DOHH2 (cell line): ENCODE measurements around the gene PARP9.

ENCODE experiments used
- H3F3A ChIP-seq: fragments of 200-600 bp; sonication (generic), shearing (Covaris generic); 2 replicates; pipeline ENCODE4 v1.6.0; 2016; ENCODE audit warnings: antibody characterized with exemption, mild to moderate bottlenecking; ENCODE audit not compliant: control insufficient read depth, insufficient read depth
- H3K27ac ChIP-seq: fragments of 200-600 bp; sonication (generic); 2 replicates; pipeline ENCODE4 v1.5.1; 2014; ENCODE audit warnings: low read depth, mild to moderate bottlenecking, low read length, moderate library complexity
- H3K27me3 ChIP-seq: fragments of 200-600 bp; sonication (generic); 2 replicates; pipeline ENCODE4 v1.6.1; 2014; ENCODE audit warnings: mild to moderate bottlenecking, low read length, mixed read lengths; ENCODE audit not compliant: control insufficient read depth
- H3K36me3 ChIP-seq: fragments of 200-600 bp; sonication (generic); 2 replicates; pipeline ENCODE4 v1.6.1; 2014; ENCODE audit warnings: mild to moderate bottlenecking, low read length, moderate library complexity, mixed read lengths; ENCODE audit not compliant: control insufficient read depth
- H3K4me1 ChIP-seq: fragments of 200-600 bp; sonication (generic); 2 replicates; pipeline ENCODE4 v1.6.1; 2014; ENCODE audit warnings: mild to moderate bottlenecking, low read length, mixed read lengths; ENCODE audit not compliant: control insufficient read depth
- H3K4me2 ChIP-seq: fragments of 200-600 bp; sonication (generic); 2 replicates; pipeline ENCODE4 v1.6.0; 2014; ENCODE audit warnings: mild to moderate bottlenecking, low read length, moderate library complexity
- H3K4me3 ChIP-seq: fragments of 200-600 bp; sonication (generic); 2 replicates; pipeline ENCODE4 v1.5.1; 2014; ENCODE audit warnings: mild to moderate bottlenecking, low read length, mixed read lengths
- H3K79me2 ChIP-seq: fragments of 200-600 bp; sonication (generic); 2 replicates; pipeline ENCODE4 v1.6.1; 2014; ENCODE audit warnings: mild to moderate bottlenecking, low read length, mixed read lengths; ENCODE audit not compliant: control insufficient read depth
- H3K9me2 ChIP-seq: fragments of 200-600 bp; sonication (generic); replicated peaks from 2 replicates; pipeline ENCODE4 v1.6.1; 2014; ENCODE audit warnings: mild to moderate bottlenecking, low read length, mixed read lengths; ENCODE audit not compliant: control insufficient read depth
- H3K9me3 ChIP-seq: fragments of 200-600 bp; sonication (generic); 2 replicates; pipeline ENCODE4 v1.6.1; 2014; ENCODE audit warnings: antibody characterized with exemption, low read length, mixed read lengths; ENCODE audit not compliant: control insufficient read depth, insufficient read depth
- H4K20me1 ChIP-seq: fragments of 200-600 bp; sonication (generic); 2 replicates; pipeline ENCODE4 v1.6.0; 2014; ENCODE audit warnings: low read depth, mild to moderate bottlenecking, antibody characterized with exemption, low read length, moderate library complexity; ENCODE audit not compliant: control insufficient read depth, insufficient read depth
- EZH2phosphoT487 ChIP-seq: fragments of 200-600 bp; sonication (generic); IDR thresholded peaks from 2 replicates; pipeline ENCODE4 v1.6.1; 2017; ENCODE audit warnings: borderline replicate concordance, mild to moderate bottlenecking, antibody characterized with exemption, low read length, moderate library complexity, mixed read lengths
- TF ChIP-seq, protein P1 (sequence below): fragments of 200-600 bp; sonication (generic); IDR thresholded peaks from one replicate; pipeline ENCODE4 v1.5.1; 2014; ENCODE audit warnings: antibody characterized with exemption, mild to moderate bottlenecking, low read depth, low read length; ENCODE audit not compliant: poor library complexity, severe bottlenecking

The PARP9 gene

GRCh38 chr3:122498152-122498551 is 65.9 kb downstream of the PARP9 start:
- Histone ChIP-seq H3K27ac (no peak overlapping the region), H3K36me3 (peaks cover 40% of the 10 kb centered on the region), H3F3A (no peaks in the 10 kb centered on the region; the same call in 1 of the 2 replicates), H3K27me3 (no peaks in the 10 kb centered on the region), H3K4me3 (no peak overlapping the region), H3K4me2 (no peak overlapping the region), H3K9me2 (no peaks in the 10 kb centered on the region), H3K4me1 (no peaks in the 10 kb centered on the region), H3K79me2 (peaks cover 75% of the 10 kb centered on the region), H3K9me3 (no peaks in the 10 kb centered on the region), H4K20me1 (no peaks in the 10 kb centered on the region; the same call in none of the 2 replicates)
- no peak for TF ChIP-seq EZH2phosphoT487
- TF ChIP-seq, protein P1, sequence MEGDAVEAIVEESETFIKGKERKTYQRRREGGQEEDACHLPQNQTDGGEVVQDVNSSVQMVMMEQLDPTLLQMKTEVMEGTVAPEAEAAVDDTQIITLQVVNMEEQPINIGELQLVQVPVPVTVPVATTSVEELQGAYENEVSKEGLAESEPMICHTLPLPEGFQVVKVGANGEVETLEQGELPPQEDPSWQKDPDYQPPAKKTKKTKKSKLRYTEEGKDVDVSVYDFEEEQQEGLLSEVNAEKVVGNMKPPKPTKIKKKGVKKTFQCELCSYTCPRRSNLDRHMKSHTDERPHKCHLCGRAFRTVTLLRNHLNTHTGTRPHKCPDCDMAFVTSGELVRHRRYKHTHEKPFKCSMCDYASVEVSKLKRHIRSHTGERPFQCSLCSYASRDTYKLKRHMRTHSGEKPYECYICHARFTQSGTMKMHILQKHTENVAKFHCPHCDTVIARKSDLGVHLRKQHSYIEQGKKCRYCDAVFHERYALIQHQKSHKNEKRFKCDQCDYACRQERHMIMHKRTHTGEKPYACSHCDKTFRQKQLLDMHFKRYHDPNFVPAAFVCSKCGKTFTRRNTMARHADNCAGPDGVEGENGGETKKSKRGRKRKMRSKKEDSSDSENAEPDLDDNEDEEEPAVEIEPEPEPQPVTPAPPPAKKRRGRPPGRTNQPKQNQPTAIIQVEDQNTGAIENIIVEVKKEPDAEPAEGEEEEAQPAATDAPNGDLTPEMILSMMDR = no peak

DNA sequence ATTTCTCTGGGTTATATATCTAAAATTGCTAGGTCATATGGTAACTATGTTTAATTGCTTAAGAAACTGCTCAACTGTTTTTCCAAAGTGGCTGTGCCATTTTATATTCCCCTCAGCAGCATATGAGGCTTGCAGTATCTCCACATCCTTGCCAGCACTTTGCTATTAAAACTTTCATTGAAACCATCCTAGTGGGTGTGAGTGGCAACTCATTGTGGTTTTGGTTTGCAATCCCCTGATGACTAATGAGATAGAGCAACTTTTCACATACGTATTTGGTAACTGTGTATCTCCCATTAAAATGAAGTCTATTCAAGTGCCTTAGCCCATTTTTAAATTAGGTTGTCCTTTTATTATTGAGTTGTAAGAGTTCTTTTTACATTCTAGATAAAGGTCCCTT is 66.7 kb downstream of the PARP9 start:
- Histone ChIP-seq H3K79me2 (peaks cover 75% of the 10 kb centered on the region), H3K4me3 (no peak overlapping the region), H3K4me1 (no peaks in the 10 kb centered on the region), H4K20me1 (no peaks in the 10 kb centered on the region; the same call in none of the 2 replicates), H3K9me2 (no peaks in the 10 kb centered on the region), H3K4me2 (no peak overlapping the region), H3K27me3 (no peaks in the 10 kb centered on the region), H3K27ac (no peak overlapping the region), H3K36me3 (peaks cover 47% of the 10 kb centered on the region), H3F3A (no peaks in the 10 kb centered on the region; the same call in 1 of the 2 replicates), H3K9me3 (no peaks in the 10 kb centered on the region)
- no peak for TF ChIP-seq EZH2phosphoT487
- TF ChIP-seq, protein P1 = no peak

GRCh38 chr3:122496508-122496907 is 67.6 kb downstream of the PARP9 start:
- Histone ChIP-seq H3K79me2 (peaks cover 66% of the 10 kb centered on the region), H4K20me1 (no peaks in the 10 kb centered on the region; the same call in none of the 2 replicates), H3K9me3 (no peaks in the 10 kb centered on the region), H3K4me1 (no peaks in the 10 kb centered on the region), H3K27me3 (no peaks in the 10 kb centered on the region), H3K4me3 (no peak overlapping the region), H3F3A (no peaks in the 10 kb centered on the region; the same call in 1 of the 2 replicates), H3K36me3 (peaks cover 49% of the 10 kb centered on the region), H3K27ac (no peak overlapping the region), H3K4me2 (no peak overlapping the region), H3K9me2 (no peaks in the 10 kb centered on the region)
- no peak for TF ChIP-seq EZH2phosphoT487
- TF ChIP-seq, protein P1 = no peak

DNA sequence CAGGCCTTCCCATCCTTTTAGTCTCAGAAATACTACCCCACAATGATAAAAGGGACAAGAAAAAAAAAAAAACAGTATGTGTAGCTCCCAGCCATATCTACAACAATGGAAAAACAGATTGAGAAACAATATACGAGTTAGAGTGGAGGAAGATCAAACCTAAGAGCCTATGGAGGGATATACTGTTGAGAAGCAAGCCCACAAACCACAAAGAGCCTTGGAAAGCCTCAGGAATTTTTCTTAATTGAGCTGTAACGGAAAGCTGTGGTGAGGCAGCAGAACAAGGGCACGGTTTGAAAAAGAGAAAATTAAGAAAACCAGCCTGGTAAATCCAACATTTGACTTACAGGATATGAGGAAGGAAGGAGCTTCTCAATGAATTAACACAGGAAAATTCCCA is 70.8 kb downstream of the PARP9 start:
- no peak overlapping the region for H3K4me3 ChIP-seq
- no peak for TF ChIP-seq EZH2phosphoT487
- no peak overlapping the region for H3K27ac ChIP-seq
- H3K9me3 ChIP-seq = no peaks in the 10 kb centered on the region
- no peaks in the 10 kb centered on the region; the same call in 1 of the 2 replicates for H3F3A ChIP-seq
- no peaks in the 10 kb centered on the region for H3K27me3 ChIP-seq
- H3K9me2 ChIP-seq = no peaks in the 10 kb centered on the region
- peaks cover 6% of the 10 kb centered on the region for H4K20me1 ChIP-seq
- no peak overlapping the region for H3K4me2 ChIP-seq
- peaks cover 50% of the 10 kb centered on the region for H3K79me2 ChIP-seq
- no peaks in the 10 kb centered on the region for H3K4me1 ChIP-seq
- H3K36me3 ChIP-seq = peaks cover 59% of the 10 kb centered on the region
